DMS53 (cell line): ENCODE data around the gene CNTNAP2.
A peak's percentile ranks its signal among the peaks of the same experiment; 100 is the strongest.
"Not testable (repeated sequence)": the region's sequence is repeated elsewhere in the genome, so short reads cannot be mapped to it uniquely, and the experiment has no call there.

Experiments used
- DNase-seq: peaks from one replicate; lab custom pipeline; 2025; lab: John Stamatoyannopoulos, UW

Gene CNTNAP2

DNA sequence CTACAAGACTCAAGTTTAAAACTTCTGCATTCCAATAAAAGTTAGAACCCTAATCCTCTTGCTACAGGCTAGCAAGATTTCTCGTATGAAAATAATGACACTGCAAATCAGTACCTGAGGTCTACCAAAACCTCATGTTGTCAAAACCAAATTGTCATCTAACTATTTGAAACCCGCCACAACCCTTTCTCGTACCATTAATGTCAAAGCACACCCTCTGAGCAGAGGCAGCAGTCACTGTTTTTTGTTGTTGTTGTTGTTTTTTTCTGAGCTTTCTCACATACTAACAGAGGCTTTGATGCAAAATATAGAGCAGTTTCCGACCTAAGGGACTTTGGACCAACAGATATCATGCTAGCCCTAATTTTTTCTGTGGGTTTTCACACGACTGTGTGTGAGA is 1910.1 kb downstream of the CNTNAP2 start:
- no peak for DNase-seq

DNA sequence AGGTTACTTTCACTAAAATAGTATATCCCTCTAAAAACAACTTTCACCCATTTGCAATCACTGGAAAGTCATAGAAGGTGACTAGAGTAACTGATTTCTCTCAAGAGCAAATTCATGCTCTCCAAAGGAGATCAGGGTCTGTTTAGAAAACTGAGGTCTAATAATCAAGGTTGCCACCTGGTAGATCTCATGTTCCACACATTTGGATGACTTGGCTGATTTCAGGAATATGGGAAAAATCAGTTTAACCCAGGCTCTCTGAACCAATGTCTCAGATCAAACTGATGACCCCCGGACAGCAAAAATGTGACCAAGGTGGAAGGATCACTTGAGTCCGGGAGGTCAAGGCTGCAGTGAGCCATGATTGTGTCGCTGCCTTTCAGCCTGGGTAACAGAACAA is 1911.6 kb downstream of the CNTNAP2 start:
- DNase-seq: no peak

DNA sequence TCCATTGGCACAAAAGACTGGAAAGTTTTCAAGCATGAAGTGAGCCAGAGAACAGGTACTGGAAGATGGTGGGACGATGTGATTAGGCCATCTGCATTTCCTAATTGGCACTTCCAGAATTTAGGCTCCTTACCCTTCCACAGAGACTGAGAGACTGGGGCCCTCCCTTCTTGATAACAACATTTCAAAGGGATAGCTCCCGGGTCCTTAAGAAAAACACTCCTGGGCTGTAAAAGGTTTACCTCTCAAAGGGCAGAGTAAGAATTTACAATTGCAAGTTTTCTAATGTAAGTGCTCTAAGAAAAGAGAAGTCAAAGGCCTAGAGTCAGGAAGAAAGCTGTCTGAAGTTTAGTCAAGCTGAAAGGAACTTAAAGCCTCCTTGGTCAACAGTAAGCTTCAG is 1914.4 kb downstream of the CNTNAP2 start:
- DNase-seq: no peak

DNA sequence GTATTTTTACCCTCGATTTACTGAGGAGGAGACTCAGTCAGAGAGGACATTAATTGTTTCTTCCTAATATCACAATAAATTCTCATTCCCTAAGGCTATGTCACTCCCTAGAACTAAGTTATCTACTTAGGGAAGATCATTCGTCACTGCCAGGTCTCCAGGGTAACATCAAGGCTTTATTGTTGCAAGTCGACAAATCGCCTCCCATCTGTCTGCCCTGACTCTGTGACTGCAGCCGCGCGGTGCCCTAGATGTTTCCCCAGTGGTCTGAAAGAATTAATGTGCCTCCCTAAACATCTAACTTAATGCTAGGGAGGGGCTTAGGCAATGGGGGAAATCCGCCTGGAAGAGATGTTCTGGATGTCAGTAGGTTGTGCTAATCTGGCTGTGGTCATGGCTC is 1915.2 kb downstream of the CNTNAP2 start:
- DNase-seq: no peak

DNA sequence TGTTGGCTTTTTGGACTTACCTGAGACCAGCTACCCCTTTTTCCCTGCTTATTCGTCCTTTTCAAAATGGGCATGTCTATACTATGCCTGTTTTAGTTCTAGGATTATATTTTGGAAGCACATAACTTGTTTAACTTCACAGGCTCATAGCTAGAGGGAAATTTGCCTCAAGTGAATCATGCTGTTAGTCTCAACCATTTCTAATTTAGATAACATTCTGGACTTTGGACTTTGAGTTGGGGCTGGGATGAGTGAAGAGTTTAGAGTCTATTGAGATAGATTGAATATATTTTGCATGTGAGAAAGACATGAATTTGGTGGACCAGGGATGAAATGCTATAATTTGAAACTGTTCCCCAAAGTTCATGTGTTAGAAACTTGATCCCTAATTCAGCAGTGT is 1919.3 kb downstream of the CNTNAP2 start:
- no peak for DNase-seq

DNA sequence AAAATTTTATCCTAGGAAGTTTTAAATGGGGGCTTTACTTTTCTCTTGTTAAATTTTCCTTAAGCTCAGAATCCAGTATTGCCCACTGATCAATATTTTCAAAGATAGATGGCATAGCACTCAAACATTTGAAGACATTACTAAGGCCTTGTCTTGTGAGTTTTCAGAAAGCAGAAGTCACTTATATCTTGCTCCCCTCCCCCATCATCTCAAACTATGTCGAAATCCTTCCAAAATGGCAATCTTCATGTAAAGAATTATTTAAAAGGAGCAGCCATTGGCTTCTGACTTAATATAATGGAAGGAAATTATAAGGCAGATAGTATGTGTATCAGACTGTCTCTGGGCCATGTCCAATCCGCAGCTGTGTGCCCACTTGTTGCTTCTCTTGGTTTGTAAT is 1920.4 kb downstream of the CNTNAP2 start:
- DNase-seq: no peak

DNA sequence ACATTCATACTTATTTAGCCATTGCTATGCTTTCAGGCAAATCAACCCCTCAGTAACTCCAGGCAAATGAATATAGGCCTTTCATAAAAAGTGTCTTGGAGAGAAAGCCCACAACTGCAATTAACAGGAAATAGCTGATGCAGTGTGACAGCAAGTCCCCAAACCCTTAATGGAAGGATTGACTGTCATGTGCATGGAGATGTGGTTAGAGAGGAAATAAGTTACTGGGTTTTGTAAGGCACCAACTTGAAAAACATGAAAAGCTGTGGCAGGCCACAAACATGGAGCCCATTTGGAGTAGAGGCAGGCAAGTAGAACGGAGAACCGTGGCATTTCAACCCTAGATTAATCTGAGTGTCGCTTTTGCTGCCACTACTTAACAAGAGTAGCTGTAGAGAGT is 1924.6 kb downstream of the CNTNAP2 start:
- no peak for DNase-seq

DNA sequence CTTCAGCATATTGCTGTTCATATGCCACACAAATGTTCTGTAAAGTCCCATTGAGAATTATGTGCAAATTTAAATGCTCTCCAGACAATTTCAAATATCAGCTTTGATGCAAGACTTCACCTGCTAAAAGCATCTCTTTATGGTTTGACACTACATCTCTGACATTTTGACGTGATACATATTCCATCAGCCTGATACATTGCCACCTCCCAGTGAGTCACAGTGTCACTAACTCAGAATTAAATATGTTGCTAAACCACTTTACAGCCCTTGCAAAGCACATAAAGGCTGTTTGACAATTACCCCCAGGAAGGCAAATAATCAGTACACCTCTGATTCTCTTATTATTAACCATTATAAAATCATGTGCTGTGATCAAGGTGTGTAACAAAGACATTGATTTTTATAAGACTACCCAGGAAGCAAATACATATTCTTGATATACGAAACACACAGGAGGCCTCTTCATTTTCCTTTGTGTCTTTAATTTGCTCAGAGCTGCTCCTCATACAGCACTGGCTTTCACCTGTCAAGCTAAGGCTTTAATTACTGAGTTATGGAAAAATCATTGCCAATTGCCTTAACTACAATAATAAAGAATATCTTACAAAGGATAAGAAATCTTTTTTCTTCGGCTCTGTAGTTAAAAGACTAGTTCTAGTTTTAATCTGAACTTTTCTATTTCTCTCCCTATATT is 1926.5 kb downstream of the CNTNAP2 start:
- peak; percentile 81 for DNase-seq

DNA sequence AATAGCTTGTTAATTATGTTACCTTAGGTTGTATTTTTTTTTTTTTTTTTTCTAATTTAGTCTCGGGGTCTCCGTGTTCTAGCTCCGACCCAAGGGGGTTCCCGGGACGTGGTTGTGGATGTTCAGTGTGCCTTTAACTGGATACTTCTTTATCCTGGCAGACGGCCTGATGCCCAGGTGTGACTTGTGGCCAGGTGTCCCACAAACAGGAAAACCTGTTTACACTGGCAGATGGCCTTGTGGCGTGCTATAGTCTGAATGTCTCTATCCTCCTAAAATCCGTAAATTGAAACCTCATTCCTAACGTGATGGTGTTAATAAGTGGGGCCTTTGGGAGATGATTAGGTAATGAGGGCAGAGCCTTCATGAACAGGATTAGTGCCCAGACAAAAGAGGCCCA is 1927.6 kb downstream of the CNTNAP2 start:
- peak; percentile 92 for DNase-seq

DNA sequence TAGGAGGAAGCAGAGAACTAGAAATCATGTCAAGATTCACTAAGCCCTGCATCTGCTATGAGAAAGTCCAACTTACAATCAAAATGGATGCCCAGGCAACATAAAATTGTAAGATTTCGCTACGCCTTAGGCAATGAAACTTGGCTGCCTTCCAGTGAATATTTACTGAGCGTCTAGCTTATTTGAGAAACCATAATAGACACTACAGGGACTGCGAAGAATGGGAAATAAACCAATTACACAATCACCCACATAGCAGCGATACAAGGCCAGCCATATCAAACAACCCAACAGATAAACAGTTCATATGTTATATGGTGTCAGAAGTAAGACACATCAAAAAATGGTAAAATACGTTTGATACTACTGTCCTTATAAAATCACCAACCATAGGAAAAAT is 1928.9 kb downstream of the CNTNAP2 start:
- DNase-seq: peak; percentile 82

DNA sequence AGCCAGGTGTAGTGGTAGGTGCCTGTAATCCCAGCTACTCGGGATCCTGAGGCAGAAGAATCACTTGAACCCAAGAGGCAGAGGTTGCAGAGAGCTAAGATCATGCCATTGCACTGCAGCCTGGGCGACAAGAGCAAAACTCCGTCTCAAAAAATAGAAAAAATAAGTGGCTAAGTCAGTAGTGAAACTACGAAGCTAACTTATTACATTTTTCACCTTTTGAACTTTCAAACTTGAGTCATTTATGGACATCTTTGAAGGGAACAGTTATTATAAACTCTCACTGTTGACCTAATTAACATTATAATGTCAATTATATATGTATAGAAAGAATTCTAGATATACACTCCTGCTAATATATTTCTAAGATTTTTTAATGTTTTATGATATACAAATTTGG is 1932.5 kb downstream of the CNTNAP2 start:
- no peak for DNase-seq

DNA sequence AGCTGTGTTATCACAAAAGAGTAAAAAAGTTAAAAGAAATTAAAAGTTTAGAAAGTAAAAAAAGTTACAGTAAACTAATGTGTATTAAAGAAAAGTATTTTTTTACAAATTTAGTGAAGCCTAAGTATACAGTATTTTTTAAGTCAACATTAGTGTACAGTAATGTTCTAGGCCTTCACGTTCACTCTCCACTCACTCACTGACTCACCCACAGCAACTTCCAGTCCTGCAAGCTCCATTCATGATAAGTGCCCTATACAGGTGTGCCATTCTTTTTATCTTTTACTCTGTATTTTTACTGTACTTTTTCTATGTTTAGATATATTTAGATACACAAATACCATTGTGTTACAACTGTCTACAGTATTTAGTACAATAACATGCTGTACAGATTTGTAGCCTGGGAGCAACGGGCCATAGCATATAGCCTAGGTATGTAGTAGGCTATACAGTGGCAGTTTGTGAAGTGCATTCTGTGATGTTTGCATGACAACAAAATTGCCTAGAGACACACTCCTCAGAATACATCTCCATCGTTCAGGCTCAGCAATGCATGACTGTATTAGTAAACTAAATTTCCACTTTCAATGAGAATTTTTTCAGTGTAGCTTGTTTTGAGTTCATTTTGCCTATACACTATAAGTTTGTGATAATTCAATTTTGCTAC is 1934.0 kb downstream of the CNTNAP2 start:
- DNase-seq: peak; percentile 90

DNA sequence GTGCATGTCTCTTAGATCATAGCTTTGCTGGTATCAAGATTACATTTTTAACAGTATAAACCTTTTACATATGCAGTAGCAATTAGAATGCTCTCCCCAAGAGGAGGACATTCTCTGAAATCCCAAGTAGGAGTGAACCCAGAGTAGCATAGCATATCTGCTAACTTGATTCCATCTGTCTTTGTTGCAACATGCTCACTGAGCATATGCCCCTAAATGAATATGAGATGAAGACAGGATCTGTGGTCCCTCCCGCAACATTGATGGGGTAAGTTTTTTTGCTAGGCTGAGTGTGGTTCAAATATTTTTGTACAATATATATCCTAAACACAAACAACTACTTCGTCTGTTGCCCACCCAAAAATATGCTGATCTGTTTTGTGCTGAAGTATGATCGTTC is 1939.8 kb downstream of the CNTNAP2 start:
- no peak for DNase-seq

DNA sequence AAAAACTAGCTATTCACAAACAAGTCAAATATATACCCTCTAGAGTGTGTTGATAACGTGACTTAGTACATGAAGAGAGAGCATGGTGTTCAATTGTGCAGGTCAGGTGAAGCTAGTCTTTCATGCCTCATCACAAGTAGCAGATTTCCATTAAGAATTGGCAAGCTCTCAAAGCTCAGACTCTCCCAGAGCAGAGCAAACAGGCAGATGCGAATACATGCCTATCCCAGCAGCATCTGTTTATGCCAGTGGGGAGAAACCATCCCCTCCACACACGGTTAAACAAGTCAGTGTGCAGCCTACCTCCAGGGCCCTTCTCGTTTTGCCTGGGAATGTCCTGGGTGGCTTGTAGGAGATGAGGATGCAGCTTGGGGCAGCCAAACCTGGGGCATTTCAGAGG is 1941.5 kb downstream of the CNTNAP2 start:
- peak; percentile 75 for DNase-seq

DNA sequence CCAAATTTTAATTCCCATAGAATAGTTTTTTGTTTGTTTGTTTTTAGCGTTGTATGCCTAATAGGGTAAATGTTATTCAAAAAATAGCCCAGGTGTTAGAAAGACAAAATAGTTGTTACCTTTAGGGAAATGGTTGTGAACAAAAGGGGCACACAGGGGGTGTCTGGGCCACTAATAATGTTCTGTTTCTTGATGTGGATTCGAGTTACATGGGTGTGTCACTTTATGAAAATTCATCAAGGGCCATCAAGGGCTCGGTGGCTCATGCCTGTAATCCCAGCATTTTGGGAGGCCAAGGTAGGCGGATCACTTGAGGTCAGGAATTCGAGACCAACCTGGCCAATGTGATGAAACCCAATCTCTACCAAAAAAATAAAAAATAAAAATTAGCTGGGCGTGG is 1942.2 kb downstream of the CNTNAP2 start:
- DNase-seq: no peak

DNA sequence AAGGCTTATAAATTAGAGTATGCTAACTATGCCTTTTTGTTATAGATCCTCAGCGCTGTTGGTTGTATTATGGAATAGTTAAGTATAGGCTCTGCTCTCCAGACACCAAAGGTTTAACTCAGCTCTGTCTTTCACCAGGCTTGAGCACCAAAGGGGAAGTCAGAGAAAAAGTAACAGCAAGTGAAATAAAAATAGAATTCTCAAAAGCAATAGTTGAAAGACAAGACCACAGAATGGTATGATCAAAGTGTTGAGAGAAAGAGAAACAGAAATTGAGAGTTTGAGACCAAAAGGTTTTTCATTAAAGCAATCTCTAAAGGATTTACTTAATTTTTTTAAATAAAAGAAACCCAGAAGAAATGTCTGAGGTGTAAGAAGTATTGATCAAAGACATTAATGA is 1944.1 kb downstream of the CNTNAP2 start:
- DNase-seq: no peak

DNA sequence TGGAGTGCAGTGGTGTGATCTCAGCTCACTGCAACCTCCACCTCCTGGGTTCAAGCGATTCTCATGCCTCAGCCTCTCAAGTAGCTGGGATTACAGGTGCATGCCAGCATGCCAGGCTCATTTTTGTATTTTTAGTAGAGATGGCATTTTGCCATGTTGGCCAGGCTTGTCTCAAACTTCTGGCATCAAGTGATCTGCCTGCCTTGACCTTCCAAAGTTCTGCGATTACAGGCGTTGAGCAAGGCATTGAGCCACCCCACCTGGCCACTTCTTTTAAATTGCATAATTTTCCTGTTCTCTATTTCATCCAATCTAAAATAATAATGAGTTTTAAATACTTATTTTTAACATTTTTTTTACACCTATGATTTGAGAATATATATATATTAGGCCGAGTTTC is 1961.5 kb downstream of the CNTNAP2 start:
- not testable (repeated sequence) for DNase-seq

DNA sequence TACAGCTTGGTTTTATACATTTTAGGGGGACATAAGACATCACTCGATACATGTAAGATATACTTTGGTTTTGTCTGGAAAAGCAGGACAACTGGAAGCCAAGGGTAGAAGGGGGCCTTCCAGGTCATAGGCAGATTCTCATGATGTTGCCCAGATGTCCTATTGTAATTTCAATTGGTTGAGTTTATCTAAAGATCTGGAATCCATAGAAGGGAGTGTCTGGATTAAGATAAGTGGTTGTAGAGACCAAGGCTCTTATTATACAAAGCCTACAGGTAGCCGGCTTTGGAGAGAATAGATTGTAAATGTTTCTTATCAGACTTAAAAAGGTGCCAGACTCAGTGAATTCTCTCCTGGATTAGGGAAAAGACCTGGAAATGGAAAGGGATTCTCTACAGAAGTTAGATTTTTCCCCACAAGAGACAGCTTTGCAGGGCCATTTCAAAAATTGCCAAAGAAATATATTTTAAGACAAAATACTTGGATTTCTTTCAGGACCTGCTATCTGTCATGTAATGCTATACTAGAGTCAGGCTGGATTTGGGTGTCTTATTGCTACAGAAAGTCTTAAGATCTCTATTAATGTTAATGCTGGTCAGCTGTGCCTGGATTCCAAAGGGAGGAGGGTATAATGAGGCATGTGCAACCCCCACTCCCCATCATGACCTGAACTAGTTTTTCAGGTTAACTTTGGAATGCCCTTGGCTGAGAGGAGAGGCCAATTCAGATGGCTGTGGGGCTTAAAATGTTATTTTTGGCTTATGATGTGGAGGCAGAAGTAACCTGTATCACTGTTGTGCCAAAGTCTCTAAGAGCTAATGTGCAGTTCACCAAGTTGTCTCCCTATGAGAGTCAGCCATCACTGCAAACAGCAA is 1962.8 kb downstream of the CNTNAP2 start:
- DNase-seq: no peak

DNA sequence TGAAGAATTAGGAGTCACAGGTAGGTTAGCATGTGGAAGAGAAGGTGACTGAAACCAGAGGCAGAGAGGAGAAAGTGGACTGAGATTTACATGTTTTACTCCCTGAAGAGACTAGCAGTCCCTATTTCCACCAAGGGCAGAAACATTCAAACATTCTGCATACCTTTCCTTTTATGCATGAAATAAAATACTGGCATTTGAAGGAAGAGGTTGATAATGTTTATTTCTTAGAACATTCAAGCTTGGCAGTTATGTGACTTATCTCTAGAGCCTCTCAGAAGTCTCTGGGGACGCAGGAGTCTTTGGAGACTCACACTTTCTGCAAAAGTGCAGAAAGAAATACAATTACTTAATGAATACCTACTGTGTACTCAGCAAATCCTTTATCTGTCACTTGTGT is 1966.8 kb downstream of the CNTNAP2 start:
- no peak for DNase-seq

DNA sequence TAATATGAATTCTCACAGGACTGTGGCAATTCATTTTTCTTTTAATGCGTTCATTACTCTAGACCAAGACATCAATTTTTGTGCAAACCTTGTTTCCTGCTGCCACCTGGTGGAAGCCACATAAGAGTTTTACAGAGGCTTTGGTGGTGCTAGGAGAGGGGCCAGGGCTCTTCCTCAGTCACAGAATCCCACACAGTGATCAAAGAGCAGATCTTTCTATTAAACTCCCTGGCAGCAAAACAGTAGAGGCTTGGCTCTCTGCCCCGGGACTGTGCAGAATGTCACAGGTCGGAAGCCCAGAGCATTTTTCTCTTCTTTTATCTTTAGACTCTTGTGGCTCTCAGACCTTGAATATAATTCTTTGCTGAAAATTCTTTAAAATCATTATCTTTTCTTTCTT is 1967.5 kb downstream of the CNTNAP2 start:
- DNase-seq: peak; percentile 87

DNA sequence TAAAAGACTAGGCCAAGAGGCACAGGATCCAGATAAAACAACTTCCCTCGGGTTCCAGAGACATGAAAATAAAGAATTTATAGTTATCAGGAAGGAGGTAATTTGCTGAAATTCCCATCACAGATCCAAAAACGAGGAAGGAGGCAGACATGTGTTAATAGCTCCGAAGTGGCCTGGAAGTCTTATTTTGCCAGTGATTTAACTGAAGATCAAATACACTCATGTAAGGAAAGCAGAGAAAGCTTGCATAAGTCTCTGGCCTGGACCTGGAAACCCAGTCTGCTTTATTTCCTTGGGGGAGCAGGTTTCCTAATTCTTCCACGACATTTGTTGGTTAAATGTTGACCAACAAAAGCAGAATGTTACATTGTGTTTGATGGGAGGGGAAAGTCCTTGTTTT is 1975.3 kb downstream of the CNTNAP2 start:
- no peak for DNase-seq

DNA sequence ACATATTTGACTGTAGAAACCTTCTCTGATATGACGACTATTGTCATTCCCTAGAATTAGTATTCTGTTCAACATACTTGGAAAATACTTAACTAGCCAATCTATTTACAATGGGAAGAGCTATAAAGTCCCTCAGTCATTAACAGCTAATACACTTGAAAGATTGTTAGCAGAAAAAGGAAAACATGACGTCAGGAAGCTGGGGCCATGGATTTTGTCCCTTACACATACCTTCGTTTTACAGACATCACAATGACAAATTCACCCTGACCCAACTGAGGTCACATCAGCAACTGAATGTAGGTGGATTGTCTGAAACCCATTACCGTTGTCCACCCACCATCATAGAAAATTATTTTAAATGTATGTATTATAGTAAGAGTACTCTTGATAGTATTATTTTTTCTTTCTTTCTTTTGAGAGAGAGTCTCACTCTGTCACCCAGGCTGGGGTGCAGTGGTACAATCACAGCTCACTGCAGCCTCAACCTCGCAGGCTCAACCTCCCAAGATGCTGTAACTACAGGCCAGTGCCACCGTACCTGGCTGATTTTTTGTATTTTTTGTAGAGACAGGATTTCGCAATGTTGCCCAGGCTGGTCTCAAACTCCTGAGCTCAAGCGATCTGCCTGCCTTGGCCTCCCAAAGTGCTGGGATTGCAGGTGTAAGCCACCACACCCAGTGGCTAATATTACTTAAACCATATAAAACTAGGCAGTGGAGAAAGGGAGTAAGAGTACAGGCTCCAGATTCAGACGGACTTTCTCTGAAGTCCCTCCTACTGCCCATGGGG is 1977.0 kb downstream of the CNTNAP2 start:
- no peak for DNase-seq
